ACC112 (cell line): ENCODE data around the gene C2orf66.

Source experiments
- H2AFZ ChIP-seq: fragments of 200-600 bp; sonication (generic); one replicate; pipeline ENCODE4 v1.6.0; 2017; ENCODE audit warnings: antibody characterized with exemption, low read length; ENCODE audit not compliant: unreplicated experiment
- H3K27ac ChIP-seq: fragments of 200-600 bp; sonication (generic); 2 replicates; pipeline ENCODE4 v1.5.1; 2014; ENCODE audit warnings: low read depth, mild to moderate bottlenecking, antibody characterized with exemption, low read length, moderate library complexity
- H3K27me3 ChIP-seq: fragments of 200-600 bp; sonication (generic); 2 replicates; pipeline ENCODE4 v1.6.1; 2014; ENCODE audit warnings: mild to moderate bottlenecking, antibody characterized with exemption, low read length, moderate library complexity, mixed read lengths; ENCODE audit not compliant: insufficient read depth
- H3K36me3 ChIP-seq: fragments of 200-600 bp; sonication (generic); 2 replicates; pipeline ENCODE4 v1.6.1; 2016; ENCODE audit warnings: mild to moderate bottlenecking, antibody characterized with exemption, low read length, moderate library complexity, mixed read lengths; ENCODE audit not compliant: insufficient read depth
- H3K4me1 ChIP-seq: fragments of 200-600 bp; sonication (generic); one replicate; pipeline ENCODE4 v1.6.1; 2016; ENCODE audit warnings: low read length, mixed read lengths; ENCODE audit not compliant: insufficient read depth, unreplicated experiment, control insufficient read depth
- H3K4me3 ChIP-seq: fragments of 200-600 bp; sonication (generic); 2 replicates; pipeline ENCODE4 v1.5.1; 2014; ENCODE audit warnings: mild to moderate bottlenecking, low read depth, low read length
- H3K79me2 ChIP-seq: fragments of 200-600 bp; sonication (generic); one replicate; pipeline ENCODE4 v1.6.0; 2016; ENCODE audit warnings: low read length; ENCODE audit not compliant: control insufficient read depth, unreplicated experiment, insufficient read depth

The C2orf66 gene

DNA sequence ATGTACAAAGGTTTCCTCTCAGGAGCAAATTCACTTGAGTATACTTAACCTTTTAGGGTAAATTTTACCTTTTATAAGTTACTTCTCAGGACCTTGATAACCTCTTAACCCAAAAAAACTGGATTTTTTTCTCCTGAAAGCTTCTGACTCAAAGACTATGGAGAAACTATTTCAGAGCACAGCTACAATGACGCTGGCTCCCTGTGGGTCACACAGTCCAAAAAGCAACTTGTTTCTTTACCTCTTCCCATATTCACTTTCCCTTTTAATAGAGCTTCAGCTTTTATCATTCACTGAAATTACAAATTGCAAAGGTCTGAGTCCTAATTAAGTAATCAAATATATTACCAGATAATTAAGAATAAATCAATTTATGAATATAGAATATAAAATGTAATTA, 42.1 kb downstream of the C2orf66 start:
- Histone ChIP-seq H3K79me2 (no peaks in the 10 kb centered on the region), H3K27ac (no peak overlapping the region), H3K4me1 (no peaks in the 10 kb centered on the region), H3K4me3 (no peak overlapping the region), H3K36me3 (peaks cover 29% of the 10 kb centered on the region), H2AFZ (no peak overlapping the region), H3K27me3 (no peaks in the 10 kb centered on the region)

DNA sequence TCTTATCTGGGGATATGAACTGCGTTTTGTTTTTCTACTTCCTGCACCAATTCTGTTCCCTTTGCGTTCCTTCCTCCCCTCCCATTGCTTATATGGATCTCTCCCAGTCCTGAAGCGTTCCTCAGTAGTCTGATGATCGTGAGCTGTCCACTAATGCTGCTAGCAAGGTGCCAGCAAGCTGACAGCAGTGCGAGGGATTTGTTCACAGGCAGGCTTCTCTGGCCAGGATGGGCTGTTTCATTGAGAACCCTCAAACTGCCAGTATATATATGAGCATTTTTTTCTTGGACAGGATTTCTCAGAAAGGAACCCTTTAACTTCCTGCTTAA, 49.8 kb downstream of the C2orf66 start:
- H2AFZ ChIP-seq = no peak overlapping the region
- H3K4me3 ChIP-seq = no peak overlapping the region
- H3K4me1 ChIP-seq = no peaks in the 10 kb centered on the region
- no peak overlapping the region for H3K27ac ChIP-seq
- no peaks in the 10 kb centered on the region for H3K79me2 ChIP-seq
- H3K36me3 ChIP-seq = peaks cover 9% of the 10 kb centered on the region; the same call in 1 of the 2 replicates
- no peaks in the 10 kb centered on the region for H3K27me3 ChIP-seq

DNA sequence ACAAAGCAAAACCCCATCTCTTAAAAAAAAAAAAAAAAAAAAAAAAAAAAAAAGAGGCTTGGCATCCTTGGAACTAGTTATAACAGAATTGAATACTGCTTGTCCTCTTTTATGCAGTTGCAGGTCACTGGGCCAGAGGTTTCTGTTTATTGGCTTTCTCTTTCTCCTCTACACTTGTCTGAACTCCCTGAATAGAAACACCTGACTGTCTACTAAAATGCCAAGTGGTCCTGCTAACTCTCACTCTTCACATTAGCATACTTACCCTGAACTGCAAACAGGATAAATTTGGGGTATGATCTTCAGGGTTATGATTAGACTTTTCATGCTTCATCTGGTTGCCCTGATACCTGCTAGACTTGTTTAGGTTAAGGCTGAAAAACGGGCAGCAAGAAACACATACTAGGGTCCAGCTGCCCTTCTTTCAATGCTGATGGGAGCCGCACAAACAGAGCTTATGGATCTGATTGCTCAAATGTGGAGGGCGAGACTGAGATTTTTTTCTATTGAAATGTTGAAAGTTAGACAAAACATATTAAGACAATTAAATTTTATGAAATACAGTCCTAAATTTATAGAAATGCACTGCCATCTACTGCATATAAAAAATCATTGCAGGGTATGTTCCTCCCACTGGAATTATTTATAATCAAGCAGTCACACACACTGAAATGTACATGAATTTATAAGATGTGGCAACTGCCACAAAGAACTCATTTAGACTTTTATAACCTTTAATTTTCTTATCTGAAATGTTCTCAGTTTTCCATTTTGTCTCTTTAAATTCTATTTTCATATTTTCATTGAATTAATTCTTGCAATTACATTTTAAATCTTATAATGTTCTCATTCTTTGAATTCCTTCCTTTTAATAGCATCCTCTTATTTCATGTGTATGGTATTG, 50.4 kb downstream of the C2orf66 start:
- Histone ChIP-seq H3K4me1 (no peaks in the 10 kb centered on the region), H3K36me3 (peaks cover 3% of the 10 kb centered on the region; the same call in 1 of the 2 replicates), H3K79me2 (no peaks in the 10 kb centered on the region), H2AFZ (no peak overlapping the region), H3K27ac (no peak overlapping the region), H3K4me3 (no peak overlapping the region), H3K27me3 (no peaks in the 10 kb centered on the region)
